ENCODE data around the gene TTC34.
"Not testable (repeated sequence)": the region's sequence is repeated elsewhere in the genome, so short reads cannot be mapped to it uniquely, and the experiment has no call there.

TTC34 gene

GRCh38 chr1:2676726-2677125, 124.8 kb downstream of the TTC34 start:
- not testable (repeated sequence) for DNase-seq (ENCODE audit: low spot score)

- not testable (repeated sequence) for DNase-seq (ENCODE audit: low spot score)
Observed at GRCh38 chr1:2671656-2672055, 129.8 kb downstream of the TTC34 start.

GRCh38 chr1:2659806-2660205, 141.7 kb downstream of the TTC34 start:
- not testable (repeated sequence) for DNase-seq (ENCODE audit: low spot score)

- DNase-seq (ENCODE audit: low spot score) = not testable (repeated sequence)
Observed at GRCh38 chr1:2657909-2658308, 143.6 kb downstream of the TTC34 start.

- not testable (repeated sequence) for DNase-seq (ENCODE audit: low spot score)
Observed at GRCh38 chr1:2657124-2657523, 144.4 kb downstream of the TTC34 start.

GRCh38 chr1:2655598-2656434, 145.7 kb downstream of the TTC34 start:
- not testable (repeated sequence) for DNase-seq (ENCODE audit: low spot score)

- DNase-seq (ENCODE audit: low spot score) = not testable (repeated sequence)
Observed at GRCh38 chr1:2654443-2654948, 147.0 kb downstream of the TTC34 start.

- not testable (repeated sequence) for DNase-seq (ENCODE audit: low spot score)
Observed at GRCh38 chr1:2653741-2654442, 147.6 kb downstream of the TTC34 start.

- DNase-seq (ENCODE audit: low spot score) = not testable (repeated sequence)
Observed at GRCh38 chr1:2652926-2653571, 148.4 kb downstream of the TTC34 start.

- DNase-seq (ENCODE audit: low spot score) = not testable (repeated sequence)
Observed at GRCh38 chr1:2652152-2652925, 149.2 kb downstream of the TTC34 start.

GRCh38 chr1:2650967-2651645, 150.4 kb downstream of the TTC34 start:
- DNase-seq (ENCODE audit: low spot score) = no peak

- no peak for DNase-seq (ENCODE audit: low spot score)
Observed at GRCh38 chr1:2646837-2647236, 154.7 kb downstream of the TTC34 start.

- no peak for DNase-seq (ENCODE audit: low spot score)
Observed at GRCh38 chr1:2645776-2646175, 155.7 kb downstream of the TTC34 start.

- DNase-seq (ENCODE audit: low spot score) = no peak
Observed at GRCh38 chr1:2645143-2645542, 156.3 kb downstream of the TTC34 start.

- DNase-seq (ENCODE audit: low spot score) = no peak
Observed at GRCh38 chr1:2644591-2645101, 156.8 kb downstream of the TTC34 start.

GRCh38 chr1:2644171-2644570, 157.3 kb downstream of the TTC34 start:
- DNase-seq (ENCODE audit: low spot score) = no peak

- no peak for DNase-seq (ENCODE audit: low spot score)
Observed at GRCh38 chr1:2643414-2644077, 157.9 kb downstream of the TTC34 start.

GRCh38 chr1:2642560-2643413, 158.7 kb downstream of the TTC34 start:
- DNase-seq (ENCODE audit: low spot score) = peak; percentile 85

GRCh38 chr1:2642131-2642559, 159.3 kb downstream of the TTC34 start:
- no peak for DNase-seq (ENCODE audit: low spot score)
